HL-60 (cell line): ENCODE results near the gene ARHGEF1.

Source experiments
- GABPA ChIP-seq: IDR thresholded peaks from 2 replicates; pipeline ENCODE4 v1.6.1; 2012; ENCODE audit warnings: low read depth
- POLR2AphosphoS5 ChIP-seq: IDR thresholded peaks from 2 replicates; pipeline ENCODE4 v1.6.1; 2012; ENCODE audit warnings: low read depth
- SPI1 ChIP-seq: IDR thresholded peaks from 2 replicates; pipeline ENCODE4 v1.6.1; 2012; ENCODE audit warnings: low read depth, mild to moderate bottlenecking, borderline replicate concordance
- TF ChIP-seq, protein P1 (sequence below): IDR thresholded peaks from one replicate; pipeline ENCODE4 v1.5.1; 2011; ENCODE audit warnings: low read length, control low read depth, inconsistent platforms; ENCODE audit not compliant: insufficient read depth
- TF ChIP-seq, protein P2 (sequence below): IDR thresholded peaks from 2 replicates; pipeline ENCODE4 v1.6.1; 2012; ENCODE audit warnings: low read depth; ENCODE audit not compliant: insufficient replicate concordance

DNA sequence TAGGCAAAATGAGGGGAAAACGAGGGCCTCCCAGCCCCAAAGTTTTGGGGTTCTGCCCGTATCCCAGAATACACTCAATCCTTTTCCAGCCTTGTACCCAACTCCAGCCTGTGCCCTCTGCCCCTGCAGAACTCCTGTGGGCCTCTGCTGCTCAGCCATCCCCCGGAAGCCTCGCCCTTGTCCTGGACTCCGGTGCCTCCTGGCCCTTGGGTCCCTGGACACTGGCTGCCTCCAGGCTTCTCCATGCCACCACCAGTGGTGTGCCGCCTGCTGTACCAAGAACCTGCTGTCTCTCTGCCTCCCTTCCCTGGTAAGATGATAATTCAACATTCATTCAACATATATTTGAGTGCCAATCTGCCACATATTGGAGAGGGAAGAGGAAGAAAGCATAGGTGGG lies 34.3 kb upstream of the ARHGEF1 start:
- TF ChIP-seq GABPA (no peak), POLR2AphosphoS5 (no peak), SPI1 (no peak)
- TF ChIP-seq, protein P1, sequence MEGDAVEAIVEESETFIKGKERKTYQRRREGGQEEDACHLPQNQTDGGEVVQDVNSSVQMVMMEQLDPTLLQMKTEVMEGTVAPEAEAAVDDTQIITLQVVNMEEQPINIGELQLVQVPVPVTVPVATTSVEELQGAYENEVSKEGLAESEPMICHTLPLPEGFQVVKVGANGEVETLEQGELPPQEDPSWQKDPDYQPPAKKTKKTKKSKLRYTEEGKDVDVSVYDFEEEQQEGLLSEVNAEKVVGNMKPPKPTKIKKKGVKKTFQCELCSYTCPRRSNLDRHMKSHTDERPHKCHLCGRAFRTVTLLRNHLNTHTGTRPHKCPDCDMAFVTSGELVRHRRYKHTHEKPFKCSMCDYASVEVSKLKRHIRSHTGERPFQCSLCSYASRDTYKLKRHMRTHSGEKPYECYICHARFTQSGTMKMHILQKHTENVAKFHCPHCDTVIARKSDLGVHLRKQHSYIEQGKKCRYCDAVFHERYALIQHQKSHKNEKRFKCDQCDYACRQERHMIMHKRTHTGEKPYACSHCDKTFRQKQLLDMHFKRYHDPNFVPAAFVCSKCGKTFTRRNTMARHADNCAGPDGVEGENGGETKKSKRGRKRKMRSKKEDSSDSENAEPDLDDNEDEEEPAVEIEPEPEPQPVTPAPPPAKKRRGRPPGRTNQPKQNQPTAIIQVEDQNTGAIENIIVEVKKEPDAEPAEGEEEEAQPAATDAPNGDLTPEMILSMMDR = no peak
- TF ChIP-seq, protein P2, sequence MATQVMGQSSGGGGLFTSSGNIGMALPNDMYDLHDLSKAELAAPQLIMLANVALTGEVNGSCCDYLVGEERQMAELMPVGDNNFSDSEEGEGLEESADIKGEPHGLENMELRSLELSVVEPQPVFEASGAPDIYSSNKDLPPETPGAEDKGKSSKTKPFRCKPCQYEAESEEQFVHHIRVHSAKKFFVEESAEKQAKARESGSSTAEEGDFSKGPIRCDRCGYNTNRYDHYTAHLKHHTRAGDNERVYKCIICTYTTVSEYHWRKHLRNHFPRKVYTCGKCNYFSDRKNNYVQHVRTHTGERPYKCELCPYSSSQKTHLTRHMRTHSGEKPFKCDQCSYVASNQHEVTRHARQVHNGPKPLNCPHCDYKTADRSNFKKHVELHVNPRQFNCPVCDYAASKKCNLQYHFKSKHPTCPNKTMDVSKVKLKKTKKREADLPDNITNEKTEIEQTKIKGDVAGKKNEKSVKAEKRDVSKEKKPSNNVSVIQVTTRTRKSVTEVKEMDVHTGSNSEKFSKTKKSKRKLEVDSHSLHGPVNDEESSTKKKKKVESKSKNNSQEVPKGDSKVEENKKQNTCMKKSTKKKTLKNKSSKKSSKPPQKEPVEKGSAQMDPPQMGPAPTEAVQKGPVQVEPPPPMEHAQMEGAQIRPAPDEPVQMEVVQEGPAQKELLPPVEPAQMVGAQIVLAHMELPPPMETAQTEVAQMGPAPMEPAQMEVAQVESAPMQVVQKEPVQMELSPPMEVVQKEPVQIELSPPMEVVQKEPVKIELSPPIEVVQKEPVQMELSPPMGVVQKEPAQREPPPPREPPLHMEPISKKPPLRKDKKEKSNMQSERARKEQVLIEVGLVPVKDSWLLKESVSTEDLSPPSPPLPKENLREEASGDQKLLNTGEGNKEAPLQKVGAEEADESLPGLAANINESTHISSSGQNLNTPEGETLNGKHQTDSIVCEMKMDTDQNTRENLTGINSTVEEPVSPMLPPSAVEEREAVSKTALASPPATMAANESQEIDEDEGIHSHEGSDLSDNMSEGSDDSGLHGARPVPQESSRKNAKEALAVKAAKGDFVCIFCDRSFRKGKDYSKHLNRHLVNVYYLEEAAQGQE = no peak
